ENCODE data around the gene AOC2. TPM values are rescaled to one million over a fixed set of nuclear protein-coding genes. Genes with fewer than 3 reads are reported as not detected.

The AOC2 gene
- total RNA-seq, 2 experiments from 2014 or later, result 3.0 to 3.3 TPM

- TF ChIP-seq CTCF (IDR thresholded peaks at IDR 0.05), result no peak
- H3K36me3 Mint-ChIP-seq (ENCODE audit: low read depth), result peaks cover 52% of the 10 kb centered on the region
- no peaks in the 10 kb centered on the region for H3K9me3 Mint-ChIP-seq
- H3K4me1 Mint-ChIP-seq (ENCODE audit: low read depth), result peaks cover 23% of the 10 kb centered on the region
- no peaks in the 10 kb centered on the region for H3K27me3 Mint-ChIP-seq
- ATAC-seq (no peak), DNase-seq (no peak)
- H3K4me3 Mint-ChIP-seq, result no peak overlapping the region
- intact Hi-C loops (cut with micrococcal nuclease), result no loop called here
- CTCF ChIA-PET, result interaction anchor here (0.7 to 5.1 kb wide), 9 partner anchors 12 to 134 kb away, joined by 3 to 36 read pairs (median 5); partner anchors contain the start of gene VPS25
- POLR2A ChIA-PET, result interaction anchor here (0.8 to 1.3 kb wide), 4 partner anchors 11 to 44 kb away, joined by 3 to 10 read pairs (median 3); partner anchors contain the start of gene PSME3
- H3K27ac Mint-ChIP-seq, result no peak overlapping the region
These were observed 26.5 kb upstream of the AOC2 start for GRCh38 chr17:42817866-42818265.

- POLR2A ChIA-PET, result interaction anchor here (1.0 to 1.4 kb wide), 5 partner anchors 14 to 549 kb away, joined by 3 to 10 read pairs (median 3); partner anchors contain the start of gene PSME3
- H3K27me3 Mint-ChIP-seq, result no peaks in the 10 kb centered on the region
- H3K27ac Mint-ChIP-seq, result no peak overlapping the region
- no peak for TF ChIP-seq CTCF (IDR thresholded peaks at IDR 0.05)
- no peak overlapping the region for H3K4me3 Mint-ChIP-seq
- H3K36me3 Mint-ChIP-seq (ENCODE audit: low read depth), result peaks cover 52% of the 10 kb centered on the region
- intact Hi-C loops (cut with micrococcal nuclease), result no loop called here
- H3K9me3 Mint-ChIP-seq, result no peaks in the 10 kb centered on the region
- CTCF ChIA-PET, result interaction anchor here (0.7 to 5.1 kb wide), 8 partner anchors 13 to 134 kb away, joined by 3 to 36 read pairs (median 5); partner anchors contain the start of gene VPS25
- H3K4me1 Mint-ChIP-seq (ENCODE audit: low read depth), result peaks cover 24% of the 10 kb centered on the region
- DNase-seq (no peak), ATAC-seq (no peak)
These were observed 26.0 kb upstream of the AOC2 start for GRCh38 chr17:42818379-42818778.

DNA sequence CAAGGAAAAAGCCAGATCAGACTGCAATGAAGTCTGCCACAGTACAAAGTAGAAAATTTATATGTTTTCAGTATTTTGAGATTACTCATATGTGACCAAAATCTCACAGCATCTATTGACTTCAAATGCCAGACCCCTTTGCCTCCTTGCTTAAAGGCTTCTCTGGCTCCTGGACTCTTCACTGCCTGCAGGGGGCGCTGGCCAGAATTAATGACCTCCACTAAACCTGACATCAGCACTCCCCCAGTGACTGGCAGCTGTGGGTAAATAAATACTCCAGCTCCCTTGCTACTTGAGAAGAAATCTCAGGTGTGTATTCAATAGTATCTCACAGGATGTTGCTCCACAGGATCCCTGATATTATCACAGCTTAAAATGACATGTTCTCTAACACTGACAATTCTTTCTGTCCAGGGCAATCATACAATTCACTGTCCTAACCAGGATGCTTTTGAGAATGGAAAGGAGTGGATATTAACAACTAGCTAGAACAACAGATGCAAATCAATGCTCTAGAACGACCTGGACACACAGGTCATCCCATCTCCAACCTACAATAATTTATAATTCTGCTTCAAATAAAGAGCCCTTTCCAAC lies 24.3 kb upstream of the AOC2 start:
- no peak overlapping the region for H3K4me3 Mint-ChIP-seq
- DNase-seq (peak; percentile 90), ATAC-seq (peak; percentile 50)
- ChIA-PET CTCF (interaction anchor here (0.5 to 5.1 kb wide), 28 partner anchors 8 to 250 kb away, joined by 3 to 36 read pairs (median 4); partner anchors contain the start of genes CNTD1, COA3, PSME3 and RPL27), POLR2A (interaction anchor here (1.1 to 1.4 kb wide), 3 partner anchors 14 to 31 kb away, joined by 3 to 4 read pairs (median 3); partner anchors contain the start of gene AOC2)
- peaks cover 44% of the 10 kb centered on the region for H3K36me3 Mint-ChIP-seq (ENCODE audit: low read depth)
- TF ChIP-seq CTCF (IDR thresholded peaks at IDR 0.05), result peak; percentile 82
- H3K27ac Mint-ChIP-seq, result peak overlapping the region; percentile 41
- intact Hi-C loops (cut with micrococcal nuclease), result no loop called here
- peaks cover 34% of the 10 kb centered on the region for H3K4me1 Mint-ChIP-seq (ENCODE audit: low read depth)
- H3K27me3 Mint-ChIP-seq, result no peaks in the 10 kb centered on the region
- no peaks in the 10 kb centered on the region for H3K9me3 Mint-ChIP-seq

- TF ChIP-seq CTCF (IDR thresholded peaks at IDR 0.05), result no peak
- H3K9me3 Mint-ChIP-seq, result no peaks in the 10 kb centered on the region
- ATAC-seq (no peak), DNase-seq (no peak)
- intact Hi-C loops (cut with micrococcal nuclease), result no loop called here
- ChIA-PET POLR2A (interaction anchor here (1.0 kb wide), 1 partner anchor 47 kb away, joined by 3 read pairs; no protein-coding TSS in a partner anchor), CTCF (interaction anchor here (1.2 to 5.1 kb wide), 9 partner anchors 10 to 242 kb away, joined by 3 to 36 read pairs (median 7); partner anchors contain the start of genes CNTD1, COA3, PSME3 and RPL27)
- no peaks in the 10 kb centered on the region for H3K27me3 Mint-ChIP-seq
- no peak overlapping the region for H3K4me3 Mint-ChIP-seq
- H3K27ac Mint-ChIP-seq, result peak overlapping the region; percentile 27
- peaks cover 36% of the 10 kb centered on the region for H3K4me1 Mint-ChIP-seq (ENCODE audit: low read depth)
- peaks cover 35% of the 10 kb centered on the region for H3K36me3 Mint-ChIP-seq (ENCODE audit: low read depth)
These were observed 23.2 kb upstream of the AOC2 start for GRCh38 chr17:42821176-42821575.

- ATAC-seq (no peak), DNase-seq (no peak)
- intact Hi-C loops (cut with micrococcal nuclease), result no loop called here
- H3K36me3 Mint-ChIP-seq (ENCODE audit: low read depth), result peaks cover 1% of the 10 kb centered on the region
- H3K27me3 Mint-ChIP-seq, result no peaks in the 10 kb centered on the region
- H3K4me1 Mint-ChIP-seq (ENCODE audit: low read depth), result peaks cover 25% of the 10 kb centered on the region
- H3K27ac Mint-ChIP-seq, result no peak overlapping the region
- H3K4me3 Mint-ChIP-seq, result no peak overlapping the region
- TF ChIP-seq CTCF (IDR thresholded peaks at IDR 0.05), result no peak
- CTCF ChIA-PET, result interaction anchor here (1.0 kb wide), 1 partner anchor 101 kb away, joined by 3 read pairs; no protein-coding TSS in a partner anchor
- POLR2A ChIA-PET, result no interaction called here
- no peaks in the 10 kb centered on the region for H3K9me3 Mint-ChIP-seq
These were observed 16.9 kb upstream of the AOC2 start for GRCh38 chr17:42827472-42827871.

Data from activated CD8-positive, alpha-beta T cell treated with anti-CD3 and anti-CD28 coated beads for 36 hours (primary cell).